SK-N-SH (cell line): ENCODE results near the gene MORN3.

ENCODE experiments used
- CTCF ChIP-seq: fragments of 200-600 bp; sonication (generic); IDR thresholded peaks from 2 replicates; pipeline ENCODE4 v1.6.1; 2017; ENCODE audit warnings: antibody characterized with exemption, mild to moderate bottlenecking, moderate library complexity
- EZH2phosphoT487 ChIP-seq: fragments of 200-600 bp; sonication (generic); IDR thresholded peaks from 2 replicates; pipeline ENCODE4 v1.6.1; 2017; ENCODE audit warnings: low read depth, mixed run types, mild to moderate bottlenecking, antibody characterized with exemption, moderate library complexity, borderline replicate concordance
- IRF3 ChIP-seq: fragments of 150-350 bp; IDR thresholded peaks from 2 replicates; pipeline ENCODE4 v1.6.1; 2016; ENCODE audit warnings: mild to moderate bottlenecking, low read depth, low read length
- MAX ChIP-seq: IDR thresholded peaks from 2 replicates; pipeline ENCODE4 v1.4.0; 2012; ENCODE audit warnings: low read depth
- NFIC ChIP-seq: IDR thresholded peaks from 2 replicates; pipeline ENCODE4 v1.4.0; 2012; ENCODE audit warnings: borderline replicate concordance
- RAD21 ChIP-seq: IDR thresholded peaks from 2 replicates; pipeline ENCODE4 v1.6.1; 2012; ENCODE audit warnings: mild to moderate bottlenecking, low read length
- TEAD4 ChIP-seq: IDR thresholded peaks from 2 replicates; pipeline ENCODE4 v1.4.0; 2012; ENCODE audit warnings: mild to moderate bottlenecking, borderline replicate concordance; ENCODE audit not compliant: insufficient read depth

- TF ChIP-seq TEAD4 (no peak), CTCF (no peak), RAD21 (no peak), EZH2phosphoT487 (no peak), IRF3 (no peak), NFIC (no peak), MAX (no peak)
Measured at GRCh38 chr12:121715862-121716435, 46.5 kb upstream of the MORN3 start.
